ENCODE data around the gene CDK2. TPM values are rescaled to one million over a fixed set of nuclear protein-coding genes. Genes with fewer than 3 reads are reported as not detected.
"Not testable (repeated sequence)": the region's sequence is repeated elsewhere in the genome, so short reads cannot be mapped to it uniquely, and the experiment has no call there.

Gene CDK2
- total RNA-seq: 100 to 1,000 TPM; 124 to 133 TPM

DNA sequence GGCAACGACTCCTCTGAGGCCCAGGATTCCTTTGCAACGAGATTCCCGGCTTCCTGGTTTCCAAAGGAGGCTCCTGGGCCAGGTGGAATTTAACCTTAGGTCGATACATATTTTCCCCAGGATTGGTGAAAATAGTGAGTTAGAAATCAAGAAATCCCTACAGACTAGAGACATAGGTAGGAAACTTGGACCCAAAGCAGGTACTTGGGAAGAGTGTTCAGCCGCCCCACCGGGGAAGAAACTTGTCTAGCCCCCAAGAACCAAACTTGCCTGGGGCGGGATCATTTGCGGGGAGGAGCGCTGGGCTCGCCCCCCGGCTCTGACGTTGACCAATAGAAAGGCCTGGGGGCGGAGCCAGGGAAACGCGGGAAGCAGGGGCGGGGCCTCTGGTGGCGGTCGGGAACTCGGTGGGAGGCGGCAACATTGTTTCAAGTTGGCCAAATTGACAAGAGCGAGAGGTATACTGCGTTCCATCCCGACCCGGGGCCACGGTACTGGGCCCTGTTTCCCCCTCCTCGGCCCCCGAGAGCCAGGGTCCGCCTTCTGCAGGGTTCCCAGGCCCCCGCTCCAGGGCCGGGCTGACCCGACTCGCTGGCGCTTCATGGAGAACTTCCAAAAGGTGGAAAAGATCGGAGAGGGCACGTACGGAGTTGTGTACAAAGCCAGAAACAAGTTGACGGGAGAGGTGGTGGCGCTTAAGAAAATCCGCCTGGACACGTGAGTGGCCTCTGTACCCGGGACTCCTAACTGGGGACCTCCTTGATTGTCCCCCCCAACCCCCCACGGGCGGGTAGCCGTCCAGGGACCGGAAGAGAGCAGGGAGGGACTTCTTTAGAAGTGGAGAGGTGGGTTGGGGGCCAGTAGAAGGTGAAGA, at the start of gene CDK2:
Gene CDK2 (plus strand): TSS at position 423 of the 874 bp plus-strand sequence. CDS start 179 bp downstream, at position 602.
- ChIA-PET POLR2A (no interaction called here), CTCF (interaction anchor here (0.8 kb wide), 1 partner anchor 27 kb away, joined by 3 read pairs; no protein-coding TSS in a partner anchor)

GRCh38 chr12:55919032-55919431, 47.6 kb upstream of the CDK2 start:
- POLR2A ChIA-PET, CTCF ChIA-PET: not testable (repeated sequence)

DNA sequence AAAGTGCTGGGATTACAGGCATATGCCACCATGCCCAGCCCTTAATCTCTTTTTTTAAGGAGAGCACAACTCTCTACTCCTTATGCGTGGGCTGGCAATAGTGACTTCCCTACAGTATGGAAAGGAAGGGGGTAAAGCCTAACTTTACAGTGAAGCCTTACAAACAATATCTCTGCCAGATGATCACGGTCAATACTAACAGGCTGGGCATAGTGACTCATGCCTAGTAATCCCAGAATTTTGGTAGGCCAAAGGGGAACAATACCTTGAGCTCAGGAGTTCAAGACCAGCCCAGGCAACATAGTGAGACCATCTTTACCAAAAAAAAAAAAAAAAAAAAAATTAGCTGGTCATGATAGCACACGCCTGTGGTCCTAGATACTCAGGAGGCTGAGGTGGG, 44.5 kb upstream of the CDK2 start:
- ChIA-PET POLR2A (interaction anchor here (0.6 to 0.7 kb wide), 2 partner anchors 9 to 207 kb away, joined by 4 to 7 read pairs; partner anchors contain the start of gene DGKA), CTCF (interaction anchor here (0.6 to 6.4 kb wide), 4 partner anchors 17 to 175 kb away, joined by 3 to 30 read pairs (median 3); no protein-coding TSS in a partner anchor)

DNA sequence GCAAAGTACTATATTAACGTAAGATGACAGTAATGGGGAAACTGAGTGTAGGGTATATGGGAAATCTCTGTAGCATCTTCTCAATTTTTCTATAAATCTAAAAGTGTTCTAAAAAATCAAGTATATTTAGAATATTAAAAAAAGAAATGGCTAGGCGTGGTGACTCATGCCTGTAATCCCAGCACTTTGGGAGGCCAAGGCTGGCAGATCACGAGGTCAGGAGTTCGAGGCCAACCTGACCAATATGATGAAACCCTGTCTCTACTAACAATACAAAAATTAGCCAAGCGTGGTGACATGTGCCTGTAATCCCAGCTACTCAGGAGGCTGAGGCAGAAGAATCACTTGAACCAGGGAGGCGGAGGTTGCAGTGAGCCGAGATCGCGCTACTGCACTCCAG, 43.0 kb upstream of the CDK2 start:
- CTCF ChIA-PET: interaction anchor here (0.7 to 6.4 kb wide), 2 partner anchors 16 to 43 kb away, joined by 3 to 30 read pairs; no protein-coding TSS in a partner anchor
- POLR2A ChIA-PET: not testable (repeated sequence)

GRCh38 chr12:55925371-55925770, 41.3 kb upstream of the CDK2 start:
- ChIA-PET CTCF (interaction anchor here (0.5 to 6.4 kb wide), 8 partner anchors 8 to 150 kb away, joined by 3 to 30 read pairs (median 4); partner anchors contain the start of genes DNAJC14 and ORMDL2), POLR2A (interaction anchor here (0.5 to 1.5 kb wide), 2 partner anchors 108 to 180 kb away, joined by 3 to 7 read pairs; partner anchors contain the start of genes ORMDL2 and SARNP)

GRCh38 chr12:55925870-55926737, 40.5 kb upstream of the CDK2 start:
- CTCF ChIA-PET: interaction anchor here (0.5 to 6.4 kb wide), 12 partner anchors 9 to 187 kb away, joined by 3 to 30 read pairs (median 3); partner anchors contain the start of genes DNAJC14 and ORMDL2

DNA sequence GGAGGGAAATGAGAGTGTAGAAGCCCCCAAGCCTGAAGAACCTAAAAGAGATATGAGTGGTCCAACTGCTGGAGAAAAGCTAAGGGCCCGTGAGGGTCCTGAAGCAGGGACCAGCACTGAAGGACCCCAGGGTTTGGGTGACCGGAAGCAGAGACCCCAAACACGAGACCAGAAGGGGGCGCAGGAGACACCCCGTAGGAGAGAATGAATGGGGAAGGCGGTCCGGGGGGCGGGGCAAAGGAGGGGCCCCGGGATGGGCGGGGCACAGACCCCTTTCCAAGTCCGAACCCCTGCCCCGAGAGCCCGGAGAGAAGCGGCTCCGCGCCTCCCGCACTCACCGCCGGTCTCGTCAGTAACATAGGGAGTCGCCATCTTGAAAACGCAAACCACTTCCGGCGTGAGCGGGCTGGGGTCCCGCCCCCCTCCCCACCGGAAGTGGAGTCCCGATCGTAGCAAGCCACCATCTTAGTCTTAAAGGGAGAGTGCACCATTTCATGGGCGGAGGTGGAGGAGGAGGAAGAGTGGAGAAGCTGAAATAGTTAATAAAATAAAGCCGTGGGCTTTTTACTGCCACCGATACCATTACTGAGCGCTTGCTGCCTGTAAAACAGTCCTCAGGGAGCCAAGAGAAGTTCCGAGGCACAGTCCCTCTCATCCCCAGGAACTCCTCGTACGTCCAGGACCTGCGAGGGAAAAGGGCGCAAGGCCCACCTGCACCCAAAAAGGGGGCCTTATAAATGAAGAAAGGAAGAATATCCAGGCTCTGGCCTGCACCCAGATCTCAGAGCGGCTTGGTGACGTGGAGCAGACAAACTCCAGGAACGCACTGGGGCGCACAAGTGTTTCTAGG, 39.7 kb upstream of the CDK2 start:
- ChIA-PET CTCF (interaction anchor here (0.5 to 6.4 kb wide), 11 partner anchors 8 to 188 kb away, joined by 3 to 30 read pairs (median 4); partner anchors contain the start of gene DNAJC14), POLR2A (interaction anchor here (0.6 to 1.9 kb wide), 8 partner anchors 9 to 297 kb away, joined by 3 to 7 read pairs (median 4); partner anchors contain the start of genes ORMDL2 and SARNP)

More at GRCh38 chr12:55925870-55926737, 40.5 kb upstream of the CDK2 start:
- POLR2A ChIA-PET: interaction anchor here (0.5 to 1.9 kb wide), 6 partner anchors 10 to 181 kb away, joined by 3 to 7 read pairs (median 4); partner anchors contain the start of genes ORMDL2 and SARNP

GRCh38 chr12:55927588-55928502, 38.8 kb upstream of the CDK2 start, which contains the start of gene PYM1:
TSS of gene PYM1 (minus strand) at chr12:55927894. CDS start at chr12:55927761, 133 bp downstream.
- ChIA-PET POLR2A (interaction anchor here (0.6 to 1.9 kb wide), 7 partner anchors 8 to 296 kb away, joined by 3 to 7 read pairs (median 5); partner anchors contain the start of genes ORMDL2, RPL41 and SARNP), CTCF (interaction anchor here (0.5 to 6.4 kb wide), 9 partner anchors 12 to 189 kb away, joined by 3 to 30 read pairs (median 4); partner anchors contain the start of genes DNAJC14 and PA2G4)

DNA sequence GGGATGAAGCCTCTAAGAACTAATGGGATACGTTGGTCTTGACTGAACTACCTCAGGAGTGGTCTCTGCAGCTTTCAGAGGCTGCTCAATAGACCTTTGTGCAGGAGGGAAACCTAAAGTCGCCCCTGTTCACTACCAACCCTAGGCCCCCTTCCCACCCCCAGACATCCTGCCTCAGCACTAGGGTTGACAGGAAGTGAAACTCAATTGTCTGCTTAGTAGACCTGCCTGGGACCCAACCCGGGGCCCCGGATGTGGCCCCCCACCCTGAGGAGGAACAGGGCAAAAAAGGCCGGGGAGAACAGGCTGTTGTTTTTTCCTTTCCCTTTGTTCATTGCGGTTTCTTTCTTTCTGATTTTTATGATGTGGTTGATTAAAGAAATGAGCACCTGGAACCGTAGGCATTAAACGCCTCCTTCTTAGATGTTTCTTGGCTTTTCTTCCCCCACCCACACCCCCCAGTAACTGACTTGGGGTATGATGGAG, 37.3 kb upstream of the CDK2 start:
- ChIA-PET CTCF (interaction anchor here (1.3 to 3.6 kb wide), 3 partner anchors 11 to 186 kb away, joined by 4 to 23 read pairs (median 7); partner anchors contain the start of genes ORMDL2 and SARNP), POLR2A (interaction anchor here (0.5 to 1.3 kb wide), 5 partner anchors 44 to 112 kb away, joined by 3 to 13 read pairs (median 4); partner anchors contain the start of genes ORMDL2, RAB5B and SARNP)

DNA sequence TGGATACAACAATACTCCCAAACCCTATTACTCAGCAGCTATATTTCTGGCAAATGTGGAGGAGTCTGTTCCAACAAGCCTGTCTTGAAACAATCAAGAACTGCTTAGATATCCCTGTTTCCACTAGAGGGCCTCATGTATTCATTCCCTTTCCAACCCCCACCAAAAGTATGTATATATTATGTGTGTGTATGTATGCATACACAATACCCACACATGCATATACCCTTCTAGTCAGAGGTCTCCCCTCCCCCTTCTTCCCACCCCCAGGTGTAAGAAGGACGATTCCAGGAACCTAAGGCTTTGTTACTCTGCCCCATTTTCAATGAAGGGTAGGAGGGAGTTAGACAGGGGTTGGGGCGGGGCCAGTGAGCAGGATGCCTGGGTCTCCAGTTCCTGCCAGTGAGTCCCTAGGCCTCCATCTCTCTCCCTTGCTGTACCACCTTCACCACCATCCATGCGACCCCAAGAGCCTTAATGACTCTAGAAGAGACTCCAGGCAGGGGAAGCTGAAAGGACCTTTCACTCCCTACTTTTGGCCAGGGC, 35.8 kb upstream of the CDK2 start, which contains the start of gene DGKA:
Gene DGKA (plus strand): TSS at position 392 of the 546 bp plus-strand sequence. CDS start 5,342 bp downstream, outside the sequence.
- CTCF ChIA-PET: interaction anchor here (0.5 to 3.6 kb wide), 7 partner anchors 10 to 193 kb away, joined by 3 to 23 read pairs (median 4); partner anchors contain the start of genes ORMDL2 and SARNP
- POLR2A ChIA-PET: interaction anchor here (0.5 to 1.4 kb wide), 8 partner anchors 9 to 201 kb away, joined by 3 to 13 read pairs (median 4); partner anchors contain the start of genes CD63, ORMDL2, RAB5B and SARNP

- ChIA-PET POLR2A (interaction anchor here (0.5 to 1.4 kb wide), 5 partner anchors 9 to 105 kb away, joined by 3 to 7 read pairs (median 3); no protein-coding TSS in a partner anchor), CTCF (interaction anchor here (0.5 to 3.6 kb wide), 4 partner anchors 9 to 193 kb away, joined by 3 to 23 read pairs (median 6); no protein-coding TSS in a partner anchor)
Observed at GRCh38 chr12:55931317-55931779, 35.3 kb upstream of the CDK2 start.

GRCh38 chr12:55931780-55932550, 34.7 kb upstream of the CDK2 start:
- CTCF ChIA-PET: interaction anchor here (0.5 to 3.6 kb wide), 5 partner anchors 9 to 194 kb away, joined by 3 to 23 read pairs (median 7); partner anchors contain the start of gene DNAJC14
- POLR2A ChIA-PET: interaction anchor here (1.1 to 1.4 kb wide), 2 partner anchors 33 to 106 kb away, joined by 3 to 4 read pairs; no protein-coding TSS in a partner anchor

DNA sequence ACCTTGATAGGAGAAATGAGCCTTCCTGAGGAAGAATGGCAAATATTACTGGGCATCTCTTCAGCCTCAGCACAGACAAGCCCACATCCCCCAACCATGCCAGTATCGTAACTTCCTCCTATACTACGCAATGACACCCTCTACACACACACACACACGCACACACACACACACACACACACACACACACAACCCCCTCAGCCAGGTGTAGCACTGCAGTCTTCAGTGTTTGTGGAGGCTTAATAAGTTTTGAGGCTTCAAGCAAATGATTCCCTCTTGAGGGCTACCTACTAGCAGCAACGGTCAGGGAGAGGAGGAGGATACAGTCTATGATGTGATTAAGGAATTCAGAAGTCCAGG, 34.1 kb upstream of the CDK2 start:
- ChIA-PET POLR2A (no interaction called here), CTCF (interaction anchor here (0.9 to 1.6 kb wide), 2 partner anchors 103 to 178 kb away, joined by 3 to 7 read pairs; partner anchors contain the start of gene DNAJC14)

GRCh38 chr12:55933169-55933798, 33.3 kb upstream of the CDK2 start:
- ChIA-PET CTCF (interaction anchor here (0.6 to 2.6 kb wide), 5 partner anchors 9 to 195 kb away, joined by 3 to 12 read pairs (median 4); partner anchors contain the start of gene DNAJC14), POLR2A (no interaction called here)

All from activated CD8-positive, alpha-beta memory T cell treated with anti-CD3 and anti-CD28 coated beads for 36 hours (primary cell).